ENCODE measurements around the gene HYAL1. TPM values are rescaled to one million over a fixed set of nuclear protein-coding genes. Genes with fewer than 3 reads are reported as not detected.

Gene HYAL1
- total RNA-seq, 1 experiment from 2014 or later, result 0.37 TPM

GRCh38 chr3:50350527-50351322, 47.4 kb upstream of the HYAL1 start, which contains the start of the genes CYB561D2 and NPRL2:
TSS of gene CYB561D2 (plus strand) at chr3:50350862. CDS start at chr3:50351434, 572 bp downstream.
TSS of gene NPRL2 (minus strand) at chr3:50350775. CDS start at chr3:50350652, 123 bp downstream.
- peaks cover 8% of the 10 kb centered on the region for H3K4me1 ChIP-seq (ENCODE audit: insufficient read depth, low read length, poor library complexity, severe bottlenecking)
- H3K27me3 ChIP-seq (replicated peaks; ENCODE audit: insufficient read depth, low read depth, low read length, poor library complexity), result no peaks in the 10 kb centered on the region
- no TSS peak for BruUV-seq (replicated peaks)
- intact Hi-C loops (cut with micrococcal nuclease; ENCODE audit: unreplicated experiment), result loop anchor here (5.0 kb wide), 1 partner anchor 192 kb away; no protein-coding TSS in a partner anchor
- CTCF ChIA-PET, result no interaction called here
- peak; percentile 92 for DNase-seq (ENCODE audit: low spot score)
- no peaks in the 10 kb centered on the region for H3K9me3 ChIP-seq (ENCODE audit: low read depth, low read length, poor library complexity, severe bottlenecking)
- no peak for TF ChIP-seq EZH2 (IDR thresholded peaks at IDR 0.05; ENCODE audit: borderline replicate concordance, low read depth, low read length, poor library complexity, severe bottlenecking)
- no peak for TF ChIP-seq CTCF (conservative IDR thresholded peaks at IDR 0.05; ENCODE audit: low read depth, low read length)
- peak within 1 kb of the TSS; percentile 72 for H3K4me3 ChIP-seq (ENCODE audit: low read depth, low read length, poor library complexity, severe bottlenecking)
- peak within 1 kb of the TSS; percentile 92 for H3K27ac ChIP-seq (ENCODE audit: low read depth, low read length, poor library complexity, severe bottlenecking)
- POLR2A ChIA-PET (ENCODE audit: low non-redundant PET), result no interaction called here
- H3K36me3 ChIP-seq (ENCODE audit: insufficient read depth, low read length, poor library complexity, severe bottlenecking), result peaks cover 3% of the 10 kb centered on the region

- intact Hi-C loops (cut with micrococcal nuclease; ENCODE audit: unreplicated experiment), result loop anchor here (5.0 kb wide), 1 partner anchor 192 kb away; no protein-coding TSS in a partner anchor
- ChIA-PET CTCF (no interaction called here), POLR2A (ENCODE audit: low non-redundant PET) (no interaction called here)
- TSS peak; percentile 31 for BruUV-seq (replicated peaks)
- no peaks in the 10 kb centered on the region for H3K27me3 ChIP-seq (replicated peaks; ENCODE audit: insufficient read depth, low read depth, low read length, poor library complexity)
- no peaks in the 10 kb centered on the region for H3K9me3 ChIP-seq (ENCODE audit: low read depth, low read length, poor library complexity, severe bottlenecking)
- peak overlapping the region; percentile 92 for H3K27ac ChIP-seq (ENCODE audit: low read depth, low read length, poor library complexity, severe bottlenecking)
- peaks cover 11% of the 10 kb centered on the region for H3K4me1 ChIP-seq (ENCODE audit: insufficient read depth, low read length, poor library complexity, severe bottlenecking)
- DNase-seq (ENCODE audit: low spot score), result no peak
- peaks cover 3% of the 10 kb centered on the region for H3K36me3 ChIP-seq (ENCODE audit: insufficient read depth, low read length, poor library complexity, severe bottlenecking)
- H3K4me3 ChIP-seq (ENCODE audit: low read depth, low read length, poor library complexity, severe bottlenecking), result peak overlapping the region; percentile 72
- TF ChIP-seq EZH2 (IDR thresholded peaks at IDR 0.05; ENCODE audit: borderline replicate concordance, low read depth, low read length, poor library complexity, severe bottlenecking), result no peak
- TF ChIP-seq CTCF (conservative IDR thresholded peaks at IDR 0.05; ENCODE audit: low read depth, low read length), result no peak
Observed at GRCh38 chr3:50350213-50350526, 46.8 kb upstream of the HYAL1 start.

GRCh38 chr3:50347187-50347813, 43.9 kb upstream of the HYAL1 start:
- TF ChIP-seq CTCF (conservative IDR thresholded peaks at IDR 0.05; ENCODE audit: low read depth, low read length) (peak; percentile 60), EZH2 (IDR thresholded peaks at IDR 0.05; ENCODE audit: borderline replicate concordance, low read depth, low read length, poor library complexity, severe bottlenecking) (no peak)
- ChIA-PET CTCF (interaction anchor here (0.6 to 0.7 kb wide), 2 partner anchors 195 to 979 kb away, joined by 3 to 5 read pairs; no protein-coding TSS in a partner anchor), POLR2A (ENCODE audit: low non-redundant PET) (no interaction called here)
- Histone ChIP-seq H3K36me3 (ENCODE audit: insufficient read depth, low read length, poor library complexity, severe bottlenecking) (no peaks in the 10 kb centered on the region), H3K4me3 (ENCODE audit: low read depth, low read length, poor library complexity, severe bottlenecking) (no peak overlapping the region), H3K27me3 (replicated peaks; ENCODE audit: insufficient read depth, low read depth, low read length, poor library complexity) (no peaks in the 10 kb centered on the region), H3K4me1 (ENCODE audit: insufficient read depth, low read length, poor library complexity, severe bottlenecking) (peaks cover 11% of the 10 kb centered on the region), H3K27ac (ENCODE audit: low read depth, low read length, poor library complexity, severe bottlenecking) (no peak overlapping the region), H3K9me3 (ENCODE audit: low read depth, low read length, poor library complexity, severe bottlenecking) (no peaks in the 10 kb centered on the region)
- intact Hi-C loops (cut with micrococcal nuclease; ENCODE audit: unreplicated experiment), result loop anchor here (2.0 kb wide), 1 partner anchor 204 kb away; no protein-coding TSS in a partner anchor
- BruUV-seq (replicated peaks), result no TSS peak
- peak; percentile 68 for DNase-seq (ENCODE audit: low spot score)

All from A673 (cell line).